NCI-H345 (cell line): Measurements from ENCODE around the gene CHST13.
"Not testable (repeated sequence)": the region's sequence is repeated elsewhere in the genome, so short reads cannot be mapped to it uniquely, and the experiment has no call there.

Experiments used
- DNase-seq: peaks from one replicate; lab custom pipeline; 2025; lab: John Stamatoyannopoulos, UW

The CHST13 gene

GRCh38 chr3:126555795-126556636, 32.1 kb downstream of the CHST13 start:
- DNase-seq = no peak

GRCh38 chr3:126556637-126557414, 32.9 kb downstream of the CHST13 start:
- DNase-seq = no peak

- no peak for DNase-seq
Measured at GRCh38 chr3:126557415-126557745, 33.4 kb downstream of the CHST13 start.

GRCh38 chr3:126557761-126558160, 33.8 kb downstream of the CHST13 start:
- DNase-seq = no peak

- no peak for DNase-seq
Measured at GRCh38 chr3:126558336-126559071, 34.5 kb downstream of the CHST13 start, which contains the start of gene C3orf22. TSS of gene C3orf22 (minus strand) at chr3:126558932. CDS start at chr3:126553390, 5,542 bp downstream.

GRCh38 chr3:126562737-126563276, 38.9 kb downstream of the CHST13 start:
- no peak for DNase-seq

- no peak for DNase-seq
Measured at GRCh38 chr3:126567696-126568438, 43.9 kb downstream of the CHST13 start.

- no peak for DNase-seq
Measured at GRCh38 chr3:126568776-126569342, 44.9 kb downstream of the CHST13 start.

- DNase-seq = no peak
Measured at GRCh38 chr3:126569390-126569975, 45.5 kb downstream of the CHST13 start.

GRCh38 chr3:126570103-126570541, 46.2 kb downstream of the CHST13 start:
- no peak for DNase-seq

- DNase-seq = no peak
Measured at GRCh38 chr3:126571078-126571477, 47.1 kb downstream of the CHST13 start.

GRCh38 chr3:126573492-126574117, 49.6 kb downstream of the CHST13 start:
- no peak for DNase-seq

GRCh38 chr3:126577261-126577660, 53.3 kb downstream of the CHST13 start:
- DNase-seq = no peak

- DNase-seq = no peak
Measured at GRCh38 chr3:126578702-126579101, 54.7 kb downstream of the CHST13 start.

- DNase-seq = no peak
Measured at GRCh38 chr3:126580746-126581145, 56.8 kb downstream of the CHST13 start.

- DNase-seq = no peak
Measured at GRCh38 chr3:126581569-126581968, 57.6 kb downstream of the CHST13 start.

GRCh38 chr3:126582311-126582710, 58.4 kb downstream of the CHST13 start:
- DNase-seq = no peak

- DNase-seq = not testable (repeated sequence)
Measured at GRCh38 chr3:126591515-126591914, 67.6 kb downstream of the CHST13 start.
